Esophagus muscularis mucosa (tissue), 4 donors: ENCODE measurements around the gene RAMACL. TPM values are rescaled to one million over a fixed set of nuclear protein-coding genes. Genes with fewer than 3 reads are reported as not detected.

Experiments
- DNase-seq: peaks from one replicate; pipeline ENCODE4 v3.0.0-alpha.2; 2017; ENCODE audit errors: extremely low spot score
- H3K27ac ChIP-seq, 4 donors: fragments of 200-600 bp; sonication (generic); replicated peaks in 1 of 4; 1 replicate in 3 of 4; 2 replicates in 1 of 4; pipeline ENCODE4 v1.5.1; 2016 to 2019; ENCODE audit warnings: mild to moderate bottlenecking in 1 of 4
- H3K27me3 ChIP-seq, 4 donors: fragments of 200-600 bp; sonication (generic); one replicate each; pipeline versions ENCODE4 v1.5.1 to v1.6.0; 2016 to 2019
- H3K36me3 ChIP-seq, 4 donors: fragments of 200-600 bp; sonication (generic); one replicate each; pipeline ENCODE4 v1.5.1; 2016 to 2019
- H3K4me1 ChIP-seq, 4 donors: fragments of 200-600 bp; sonication (generic); one replicate each; pipeline ENCODE4 v1.5.1; 2016 to 2019
- H3K4me3 ChIP-seq, 4 donors: fragments of 200-600 bp; sonication (generic); 1 replicate in 2 of 4; 2 replicates in 2 of 4; pipeline ENCODE4 v1.5.1; 2016 to 2019; ENCODE audit warnings: mild to moderate bottlenecking in 4 of 4, moderate library complexity in 1 of 4
- H3K9me3 ChIP-seq, 4 donors: fragments of 200-600 bp; sonication (generic); 1 replicate in 3 of 4; 2 replicates in 1 of 4; pipeline ENCODE4 v1.5.1; 2016 to 2019
- EP300 ChIP-seq: sonication (generic); formaldehyde crosslinking; IDR thresholded peaks from one replicate; pipeline ENCODE4 v1.6.1; 2017; ENCODE audit warnings: antibody characterized with exemption
- POLR2A ChIP-seq: fragments of 450-650 bp; IDR thresholded peaks from one replicate; pipeline ENCODE4 v1.6.1; 2017; ENCODE audit warnings: antibody characterized with exemption, moderate library complexity, mild to moderate bottlenecking, low read depth
- POLR2AphosphoS5 ChIP-seq, 2 donors: sonication (generic); formaldehyde crosslinking; IDR thresholded peaks; one replicate each; pipeline ENCODE4 v1.6.1; 2017; ENCODE audit warnings: antibody characterized with exemption in 2 of 2
- WGBS: methylation state at CpG from one replicate; pipeline ENCODE4 v1.1.5; 2018; 5-methylcytosine and 5-hydroxymethylcytosine counted together
- intact Hi-C: fragments of 100-400 bp; cut with DNase I; formaldehyde crosslinking; loops from one replicate; pipeline ENCODE4 v1.15.1; 2023
- total RNA-seq, 4 donors: library from RNA; depleted of rRNA; stranded (reverse); fragments of >200 nt; gene quantifications; one replicate each; pipeline versions ENCODE4 v1.1.0 to v1.2.1, GENCODE V29; 2016
- TF ChIP-seq, protein P1 (sequence below), 3 experiments: fragments of 200-600 bp in 2 of 3; fragments of 450-650 bp in 1 of 3; sonication (generic) in 2 of 3; IDR thresholded peaks; one replicate each; pipeline ENCODE4 v1.5.1; 2017 to 2019; ENCODE audit warnings: antibody characterized with exemption in 3 of 3, mild to moderate bottlenecking in 2 of 3, moderate library complexity in 1 of 3

The RAMACL gene
- total RNA-seq, 4 donors from 2014 or later = 1.2 to 2.9 (median 2.1) TPM

DNA sequence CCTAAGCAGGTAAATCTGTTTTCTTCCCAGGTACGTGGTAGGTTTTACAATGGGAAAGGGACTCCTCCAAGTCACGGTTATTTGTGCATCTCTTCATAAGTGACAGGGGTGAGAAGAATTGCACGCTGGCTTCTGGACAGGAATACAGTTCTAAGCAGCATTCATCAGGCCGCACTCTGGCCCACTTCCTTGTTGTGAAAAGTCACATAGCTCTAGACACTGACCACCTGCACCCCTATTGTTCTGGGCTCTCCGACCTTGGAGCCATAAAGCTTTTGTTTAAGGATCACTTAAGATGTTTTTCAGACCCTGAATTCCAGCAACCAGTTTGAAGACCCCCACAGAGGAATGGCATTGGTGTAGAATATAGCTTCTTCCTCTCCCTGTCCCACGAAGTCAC lies 31.4 kb downstream of the RAMACL start:
- intact Hi-C loops = loop anchor here (5.0 kb wide), 1 partner anchor 72 kb away; the partner anchor contains the start of gene RPS6KA2
- Histone ChIP-seq H3K27ac (peak overlapping the region; percentile 73 to 80 (median 76)), H3K36me3 (no peaks in the 10 kb centered on the region), H3K27me3 (no peaks in the 10 kb centered on the region), H3K9me3 (peaks cover 0 to 12% (median 6%) of the 10 kb centered on the region in 4 donors), H3K4me3 (no peak overlapping the region), H3K4me1 (peaks cover 46 to 48% (median 47%) of the 10 kb centered on the region in 4 donors)
- DNase-seq = no peak
- WGBS = 89% methylated on average over 6 of the region's 6 CpGs
- TF ChIP-seq EP300 (no peak), POLR2AphosphoS5 (IDR thresholded peaks at IDR 0.05) (no peak), POLR2A (no peak)
- TF ChIP-seq, protein P1, sequence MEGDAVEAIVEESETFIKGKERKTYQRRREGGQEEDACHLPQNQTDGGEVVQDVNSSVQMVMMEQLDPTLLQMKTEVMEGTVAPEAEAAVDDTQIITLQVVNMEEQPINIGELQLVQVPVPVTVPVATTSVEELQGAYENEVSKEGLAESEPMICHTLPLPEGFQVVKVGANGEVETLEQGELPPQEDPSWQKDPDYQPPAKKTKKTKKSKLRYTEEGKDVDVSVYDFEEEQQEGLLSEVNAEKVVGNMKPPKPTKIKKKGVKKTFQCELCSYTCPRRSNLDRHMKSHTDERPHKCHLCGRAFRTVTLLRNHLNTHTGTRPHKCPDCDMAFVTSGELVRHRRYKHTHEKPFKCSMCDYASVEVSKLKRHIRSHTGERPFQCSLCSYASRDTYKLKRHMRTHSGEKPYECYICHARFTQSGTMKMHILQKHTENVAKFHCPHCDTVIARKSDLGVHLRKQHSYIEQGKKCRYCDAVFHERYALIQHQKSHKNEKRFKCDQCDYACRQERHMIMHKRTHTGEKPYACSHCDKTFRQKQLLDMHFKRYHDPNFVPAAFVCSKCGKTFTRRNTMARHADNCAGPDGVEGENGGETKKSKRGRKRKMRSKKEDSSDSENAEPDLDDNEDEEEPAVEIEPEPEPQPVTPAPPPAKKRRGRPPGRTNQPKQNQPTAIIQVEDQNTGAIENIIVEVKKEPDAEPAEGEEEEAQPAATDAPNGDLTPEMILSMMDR (IDR thresholded peaks at IDR 0.05) = no peak

DNA sequence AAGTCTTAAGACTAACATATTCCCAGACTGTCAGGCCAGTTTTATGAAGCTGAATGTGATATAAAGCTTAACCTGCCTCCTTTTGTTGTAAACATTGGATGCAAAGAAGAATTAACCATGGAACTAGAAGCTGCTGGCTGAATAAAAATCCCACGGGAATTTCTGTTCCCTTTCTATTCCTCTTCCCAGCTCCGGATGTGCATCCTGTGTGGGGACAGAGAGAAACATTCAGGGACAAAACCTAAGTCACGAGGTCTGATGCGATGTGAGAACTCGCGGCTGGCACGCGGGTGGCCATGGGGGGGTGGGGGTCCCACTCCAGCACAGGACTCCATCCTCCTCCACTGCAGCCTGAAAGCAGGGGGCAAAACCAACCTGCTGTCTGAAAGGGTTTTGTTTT lies 32.2 kb downstream of the RAMACL start:
- no peak overlapping the region for H3K4me3 ChIP-seq
- peak in 1 of 2 donors; percentile 16 for TF ChIP-seq POLR2AphosphoS5 (IDR thresholded peaks at IDR 0.05)
- no peak for TF ChIP-seq POLR2A
- TF ChIP-seq, protein P1 (IDR thresholded peaks at IDR 0.05) = no peak
- no peak for TF ChIP-seq EP300
- intact Hi-C loops = no loop called here
- H3K9me3 ChIP-seq = peaks cover 0 to 4% (median 0%) of the 10 kb centered on the region in 4 donors
- H3K27me3 ChIP-seq = no peaks in the 10 kb centered on the region
- no peak for DNase-seq
- H3K4me1 ChIP-seq = peaks cover 46 to 48% (median 47%) of the 10 kb centered on the region in 4 donors
- WGBS = 60% methylated on average over 8 of the region's 8 CpGs
- peaks cover 0 to 3% (median 0%) of the 10 kb centered on the region in 4 donors for H3K36me3 ChIP-seq
- peak overlapping the region; percentile 52 to 80 (median 65) for H3K27ac ChIP-seq

DNA sequence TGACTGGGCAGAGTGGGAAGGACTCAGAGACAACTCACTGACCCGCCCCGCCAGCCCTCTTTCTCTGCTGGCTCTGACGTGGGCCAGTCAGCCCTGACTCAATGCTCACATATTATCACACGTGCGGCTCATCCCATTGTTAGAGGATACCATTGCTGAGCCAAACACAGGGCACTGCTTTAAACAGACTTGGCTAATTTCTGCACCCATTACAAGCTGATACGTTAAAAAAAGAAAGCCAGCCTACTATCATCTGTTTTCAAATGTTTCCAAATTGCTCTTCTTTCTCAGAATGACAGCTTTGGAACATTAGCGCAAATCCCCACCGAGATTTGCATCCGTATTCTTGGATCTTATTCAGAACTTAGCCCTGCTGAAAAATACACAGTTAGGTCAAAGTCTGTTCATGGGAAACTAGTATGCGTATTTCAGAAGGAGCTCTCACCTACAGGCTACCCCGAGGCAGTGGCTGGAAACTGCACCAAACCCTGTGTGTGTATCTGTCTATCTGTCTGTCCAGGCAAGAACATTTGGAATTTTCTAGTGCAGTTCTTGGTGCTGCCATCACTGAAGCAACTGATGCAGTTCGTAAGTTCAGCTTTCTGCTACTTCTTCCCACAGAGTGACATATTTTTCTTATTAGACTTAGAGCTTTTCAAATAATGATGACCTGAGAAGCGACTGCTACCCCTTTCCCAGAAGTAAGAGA lies 32.8 kb downstream of the RAMACL start:
- intact Hi-C loops = no loop called here
- Histone ChIP-seq H3K27ac (peak overlapping the region; percentile 52 to 80 (median 65)), H3K4me1 (peaks cover 46 to 48% (median 47%) of the 10 kb centered on the region in 4 donors), H3K27me3 (no peaks in the 10 kb centered on the region), H3K36me3 (peaks cover 0 to 4% (median 0%) of the 10 kb centered on the region in 4 donors), H3K4me3 (no peak overlapping the region), H3K9me3 (no peaks in the 10 kb centered on the region)
- DNase-seq = no peak
- whole genome bisulfite sequencing = 41% methylated on average over 13 of the region's 13 CpGs
- TF ChIP-seq, protein P1 (IDR thresholded peaks at IDR 0.05) = no peak
- TF ChIP-seq EP300 (no peak), POLR2AphosphoS5 (IDR thresholded peaks at IDR 0.05) (peak; percentile 25 to 55)

DNA sequence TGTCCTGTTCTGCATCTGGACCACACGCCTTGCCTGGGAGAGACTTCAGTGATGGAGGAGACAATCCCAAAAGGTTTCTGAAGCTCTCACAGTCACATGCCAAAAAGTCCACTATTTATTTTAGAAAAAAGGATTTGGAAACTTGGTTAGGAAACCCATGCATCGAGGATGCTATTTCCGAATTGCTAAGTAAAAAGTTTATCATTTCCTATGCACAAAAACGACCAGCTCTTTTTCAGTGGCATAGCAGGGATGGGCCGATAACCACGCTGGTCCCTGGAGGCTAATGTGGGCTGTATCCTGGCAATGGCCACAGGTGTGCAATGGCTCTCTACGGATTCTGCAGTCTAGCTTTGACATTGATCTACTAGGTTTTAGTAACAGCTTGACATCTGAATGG lies 33.9 kb downstream of the RAMACL start:
- H3K9me3 ChIP-seq = no peaks in the 10 kb centered on the region
- no peak for DNase-seq
- peaks cover 40 to 47% (median 46%) of the 10 kb centered on the region in 4 donors for H3K4me1 ChIP-seq
- peak overlapping the region in 2 of 4 donors; percentile 54 to 80 for H3K27ac ChIP-seq
- no peak overlapping the region for H3K4me3 ChIP-seq
- intact Hi-C loops = no loop called here
- peaks cover 0 to 4% (median 0%) of the 10 kb centered on the region in 4 donors for H3K36me3 ChIP-seq
- H3K27me3 ChIP-seq = no peaks in the 10 kb centered on the region
- no peak for TF ChIP-seq EP300
- WGBS = 88% methylated on average over 7 of the region's 7 CpGs

DNA sequence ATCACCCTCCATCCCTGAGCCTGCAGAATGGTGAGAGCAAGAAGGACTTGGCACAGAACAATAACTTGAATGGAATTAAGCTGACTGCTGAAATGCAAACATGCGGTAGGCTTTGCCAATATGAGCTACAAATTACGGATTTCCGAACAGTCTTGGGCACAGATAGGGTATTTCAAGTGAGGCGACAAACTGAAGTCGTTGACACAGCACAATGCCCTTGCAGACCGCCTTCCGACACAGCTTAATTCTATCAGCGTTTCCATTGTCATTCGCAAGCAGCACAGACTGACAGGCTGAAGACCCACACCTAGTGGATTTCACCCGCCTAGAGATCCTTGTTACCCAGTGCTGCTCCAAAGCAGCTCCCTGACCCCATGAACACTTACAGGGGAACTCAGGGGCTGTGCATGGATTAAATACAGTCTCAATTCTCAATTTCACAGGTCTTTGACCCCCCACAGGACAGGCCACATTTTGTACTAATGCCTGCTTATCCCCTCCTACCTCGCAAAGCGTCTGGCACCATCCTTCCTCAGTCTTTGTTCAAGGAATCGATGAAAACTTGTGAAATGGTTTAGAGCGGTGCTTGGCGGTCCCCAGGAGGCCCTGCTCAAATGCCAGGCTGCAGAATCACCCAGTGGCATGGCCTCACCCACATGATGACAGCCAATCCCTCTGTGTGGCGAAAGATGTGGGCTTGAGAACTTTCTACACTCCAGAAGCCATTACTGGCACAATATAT lies 34.6 kb downstream of the RAMACL start:
- Histone ChIP-seq H3K27me3 (no peaks in the 10 kb centered on the region), H3K36me3 (peaks cover 0 to 4% (median 0%) of the 10 kb centered on the region in 4 donors), H3K4me3 (no peak overlapping the region), H3K9me3 (no peaks in the 10 kb centered on the region), H3K27ac (no peak overlapping the region), H3K4me1 (peaks cover 39 to 41% (median 40%) of the 10 kb centered on the region in 4 donors)
- DNase-seq = no peak
- no peak for TF ChIP-seq POLR2A
- TF ChIP-seq EP300 = no peak
- no peak for TF ChIP-seq POLR2AphosphoS5 (IDR thresholded peaks at IDR 0.05)
- TF ChIP-seq, protein P1 (IDR thresholded peaks at IDR 0.05) = no peak
- 92% methylated on average over 16 of the region's 16 CpGs for WGBS
- intact Hi-C loops = no loop called here
